GM18511 (cell line): Measurements from ENCODE around the gene NFIL3.
A peak's percentile ranks its signal among the peaks of the same experiment; 100 is the strongest.
"Not testable (repeated sequence)": the region's sequence is repeated elsewhere in the genome, so short reads cannot be mapped to it uniquely, and the experiment has no call there.

Experiments used
- ATAC-seq: cut with Tn5 transposase; IDR thresholded peaks from one replicate; pipeline ENCODE4 v1.9.1; 2021; ENCODE audit warnings: mild to moderate bottlenecking, moderate library complexity; ENCODE audit not compliant: unreplicated experiment

The NFIL3 gene

DNA sequence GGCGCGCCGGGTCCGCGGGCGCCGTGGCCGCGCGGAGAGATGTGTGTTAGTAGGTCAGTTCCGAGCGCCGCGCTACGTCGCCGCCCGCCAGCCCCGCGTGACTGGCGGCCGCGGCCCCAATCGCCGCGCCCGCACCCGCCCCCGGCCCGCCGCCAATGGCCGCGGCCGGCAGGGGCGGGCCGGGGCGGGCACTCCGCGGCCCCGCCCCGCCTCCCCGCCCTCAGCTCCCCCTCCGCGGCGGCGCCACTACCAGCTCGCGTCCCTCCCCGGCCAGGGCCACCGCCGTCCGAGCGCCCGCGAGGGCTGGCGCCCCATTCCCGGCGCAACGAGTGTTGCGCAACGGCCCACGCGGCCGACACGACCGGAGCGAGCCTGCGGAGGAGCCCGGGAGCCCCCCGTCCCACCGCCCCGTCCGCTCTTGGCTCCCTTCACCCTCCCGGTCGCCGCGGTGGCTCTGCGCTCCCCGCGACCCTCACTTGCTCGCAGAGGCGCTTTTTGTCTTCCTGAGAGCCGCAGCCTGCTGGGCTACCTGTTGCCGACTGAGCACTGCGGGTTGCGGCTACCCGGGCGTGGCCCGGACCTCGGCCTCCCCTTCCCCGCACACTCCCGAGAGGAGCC is at the start of gene NFIL3:
Gene NFIL3, minus strand, starts transcription at position 48 of the 618 bp plus-strand sequence. CDS start 13,098 bp downstream, outside the sequence.
- ATAC-seq = peak; percentile 76

- ATAC-seq = not testable (repeated sequence)
Measured at GRCh38 chr9:91471524-91471923, 47.9 kb upstream of the NFIL3 start.

DNA sequence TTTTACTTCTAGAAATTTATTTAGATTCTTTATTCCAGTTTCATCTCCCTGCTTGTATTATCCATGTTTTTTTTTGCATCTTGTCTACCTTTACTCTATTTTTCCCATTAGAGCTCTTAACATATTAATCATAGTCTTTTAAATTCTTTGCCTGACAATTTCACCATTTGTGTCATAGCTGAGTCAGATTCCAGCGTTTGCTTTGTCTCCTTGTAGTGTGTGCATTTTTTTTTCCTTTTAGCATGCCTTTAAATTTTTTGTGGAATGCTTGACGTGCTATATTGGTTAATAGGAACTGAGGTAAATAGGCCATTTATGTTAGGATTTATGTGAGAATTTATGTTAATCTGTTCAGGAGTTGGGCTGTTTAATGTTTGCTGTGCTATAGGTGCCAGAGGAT is 41.8 kb upstream of the NFIL3 start:
- no peak for ATAC-seq

- ATAC-seq = no peak
Measured at GRCh38 chr9:91458906-91459305, 35.3 kb upstream of the NFIL3 start.

DNA sequence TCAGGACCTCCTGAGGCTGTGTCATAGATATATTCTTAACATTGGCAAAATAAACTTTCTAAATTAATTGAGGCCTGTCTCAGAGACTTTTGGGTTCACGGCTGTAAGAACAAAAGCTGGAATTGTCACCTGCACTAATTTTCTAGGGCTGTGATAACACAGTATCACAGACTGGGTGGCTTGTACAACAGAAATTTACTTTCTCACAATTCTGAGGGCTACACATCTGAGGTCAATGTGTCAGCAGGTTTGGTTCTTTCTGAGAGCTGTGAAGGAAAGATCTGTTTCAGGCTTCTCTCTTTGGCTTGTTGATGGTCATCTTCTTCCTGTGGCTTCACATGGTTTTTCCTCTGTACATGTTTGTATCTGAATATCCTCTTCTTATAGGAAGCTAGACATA is 29.2 kb upstream of the NFIL3 start:
- ATAC-seq = no peak

DNA sequence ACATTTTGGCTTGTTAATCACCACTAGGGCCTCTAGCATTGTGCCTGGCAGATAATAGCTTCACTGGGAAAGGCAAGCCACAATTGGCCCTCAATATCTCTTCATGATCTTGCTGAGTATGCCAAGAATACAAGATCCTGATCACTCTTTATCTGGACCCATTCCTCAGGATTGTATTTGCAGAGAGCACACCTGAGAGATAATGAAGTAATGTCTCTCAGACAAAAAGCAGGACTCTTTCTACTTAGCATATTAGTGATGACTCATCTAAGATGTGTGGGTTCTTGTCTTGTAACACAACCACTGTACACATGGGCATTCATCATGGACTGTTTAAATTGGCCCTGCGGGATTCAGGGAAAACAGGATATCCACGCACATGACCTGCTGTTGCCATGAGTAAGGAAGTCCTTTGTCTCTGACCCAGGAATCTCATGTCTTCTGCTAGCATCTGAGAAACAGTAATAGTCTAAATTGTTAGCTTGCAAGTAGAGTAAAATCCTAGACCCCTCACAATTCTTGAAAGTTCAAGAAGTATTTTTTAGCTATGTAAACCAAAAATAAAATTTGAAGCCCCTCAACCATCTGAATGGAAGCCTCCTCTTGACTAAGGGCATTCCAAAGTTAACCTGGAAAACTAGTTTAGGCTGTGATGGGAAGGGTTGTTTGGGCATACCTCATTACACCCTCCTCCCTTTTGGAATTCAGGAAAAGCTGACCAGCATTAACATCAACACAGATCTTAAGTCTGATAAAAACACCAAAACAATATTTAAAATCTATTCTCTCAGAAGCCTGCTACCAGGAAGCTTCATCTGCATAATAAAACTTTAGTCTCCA is 28.0 kb upstream of the NFIL3 start:
- ATAC-seq = no peak

GRCh38 chr9:91445135-91445534 is 21.5 kb upstream of the NFIL3 start:
- ATAC-seq = no peak

DNA sequence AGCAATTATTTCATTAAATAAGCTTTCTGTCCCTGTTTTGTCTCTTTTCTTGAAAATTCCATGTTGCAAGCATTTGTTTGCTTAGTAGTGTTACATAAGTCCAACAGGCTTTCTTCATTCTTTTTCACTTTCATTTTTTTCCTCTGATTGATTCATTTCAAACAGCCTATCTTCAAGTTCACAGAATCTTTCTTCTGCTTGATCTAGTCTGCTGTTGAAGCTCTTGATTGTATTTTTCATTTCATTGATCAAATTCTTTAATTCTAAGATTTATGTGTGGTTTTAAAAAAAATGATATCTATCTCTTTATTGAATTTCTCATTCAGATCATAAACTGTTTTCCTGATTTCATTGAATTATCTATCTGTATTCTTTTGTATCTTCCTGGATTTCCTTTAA is 20.4 kb upstream of the NFIL3 start:
- no peak for ATAC-seq

- no peak for ATAC-seq
Measured at GRCh38 chr9:91443321-91443993, 19.8 kb upstream of the NFIL3 start.

DNA sequence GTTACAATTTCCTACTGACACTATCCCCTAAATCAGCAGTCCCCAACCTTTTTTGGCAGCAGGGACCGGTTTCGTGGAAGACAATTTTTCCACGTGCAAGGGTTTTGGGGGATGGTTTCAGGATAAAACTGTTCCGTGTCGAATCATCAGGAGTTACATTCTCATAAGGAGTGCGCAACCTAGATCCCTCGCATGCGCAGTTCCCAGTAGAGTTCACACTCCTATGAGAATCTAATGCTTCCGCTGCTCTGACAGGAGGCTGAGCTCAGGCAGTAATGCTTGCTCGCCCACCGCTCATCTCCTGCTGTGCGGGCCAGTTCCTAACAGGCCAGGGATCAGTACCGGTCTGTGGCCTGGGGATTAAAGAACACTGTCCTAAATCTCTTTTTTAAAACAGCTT is 13.2 kb upstream of the NFIL3 start:
- ATAC-seq = no peak

DNA sequence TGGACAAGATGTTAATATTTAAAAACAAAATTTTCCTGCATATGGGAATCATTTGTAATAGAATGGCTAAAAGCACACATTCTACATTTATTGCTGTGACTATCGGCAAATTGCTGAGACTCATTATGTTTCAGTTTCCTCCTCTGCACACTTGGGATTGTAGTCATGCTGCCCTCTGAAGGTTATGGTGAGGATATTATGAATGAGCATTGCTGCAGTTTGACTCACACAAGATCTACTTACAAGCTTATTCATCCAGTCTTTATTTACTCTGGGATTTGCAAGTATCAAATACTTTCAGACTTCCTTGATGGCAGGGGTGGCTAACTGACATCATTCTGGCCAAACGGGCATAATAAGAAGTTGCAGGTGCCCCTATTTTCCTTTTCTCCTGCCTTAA is 9.5 kb upstream of the NFIL3 start:
- no peak for ATAC-seq

GRCh38 chr9:91431485-91431884 is 7.9 kb upstream of the NFIL3 start:
- ATAC-seq = no peak

DNA sequence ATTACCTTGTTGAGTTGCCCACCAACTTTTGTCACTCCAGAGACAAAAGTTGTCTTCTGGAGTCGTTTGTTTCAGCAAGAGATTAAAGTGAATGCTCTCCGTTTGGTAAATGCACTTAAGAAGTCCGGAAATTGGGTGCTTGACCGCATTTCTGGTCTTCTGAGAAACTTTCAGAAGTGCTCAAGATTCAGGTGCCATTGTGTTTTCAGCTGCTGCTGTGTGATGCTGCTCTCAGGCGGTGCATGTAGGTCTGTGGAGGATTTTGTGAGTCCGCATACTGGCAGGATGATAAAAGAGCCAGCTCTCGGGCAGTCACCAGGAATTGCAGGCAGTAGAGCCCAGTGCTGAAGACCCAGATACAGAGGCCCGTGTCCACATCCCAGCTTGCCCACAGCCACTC is 5.9 kb upstream of the NFIL3 start:
- ATAC-seq = no peak

GRCh38 chr9:91428927-91429351 is 5.3 kb upstream of the NFIL3 start:
- no peak for ATAC-seq

- no peak for ATAC-seq
Measured at GRCh38 chr9:91428436-91428835, 4.8 kb upstream of the NFIL3 start.

DNA sequence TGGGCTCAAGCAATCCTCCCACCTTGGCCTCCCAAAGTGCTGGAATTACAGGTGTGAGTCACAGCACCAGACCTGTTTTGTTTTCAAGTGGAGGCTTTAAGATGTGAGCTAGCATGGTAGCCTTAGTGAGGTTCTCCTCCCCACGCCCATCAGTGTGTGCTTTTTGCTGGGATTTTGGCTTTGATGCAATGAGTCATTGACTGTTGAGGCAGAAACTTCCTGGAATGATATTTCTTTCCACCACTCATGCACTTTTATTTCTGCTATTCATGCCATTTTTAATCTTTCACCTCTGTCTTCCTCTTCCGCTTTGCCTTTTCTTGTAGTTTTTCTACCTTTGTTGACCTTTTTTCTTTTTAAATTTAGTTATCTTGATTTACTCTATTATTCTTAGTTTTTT is 4.2 kb upstream of the NFIL3 start:
- no peak for ATAC-seq

DNA sequence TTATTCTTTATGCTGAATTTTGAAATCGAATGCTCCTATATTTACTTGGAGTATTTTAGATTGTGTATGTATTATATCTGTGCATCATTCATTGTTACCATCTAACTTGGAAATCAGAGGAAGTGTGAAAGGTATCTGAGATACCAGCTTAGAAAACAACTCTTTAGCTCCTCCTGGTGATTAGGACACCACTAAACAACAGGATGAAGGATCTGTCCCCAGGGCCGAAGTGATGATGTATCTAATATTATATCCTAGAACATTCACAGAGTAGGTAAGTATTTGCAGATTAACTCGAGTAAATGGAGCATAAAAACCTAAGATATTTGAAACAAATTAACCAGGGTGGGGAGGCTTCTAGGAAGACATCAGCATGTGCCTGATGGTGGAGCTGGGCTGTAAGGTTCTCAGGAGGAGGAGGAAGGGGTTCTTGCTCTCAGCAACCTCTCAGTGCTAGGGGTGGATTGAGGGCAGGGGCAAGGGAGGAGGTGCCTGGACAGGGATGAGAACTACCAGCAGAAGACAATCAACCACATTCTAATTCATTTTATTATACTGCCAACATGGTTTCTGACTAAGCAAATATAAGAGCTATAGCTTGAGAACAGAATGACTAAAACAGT is 2.6 kb upstream of the NFIL3 start:
- no peak for ATAC-seq

DNA sequence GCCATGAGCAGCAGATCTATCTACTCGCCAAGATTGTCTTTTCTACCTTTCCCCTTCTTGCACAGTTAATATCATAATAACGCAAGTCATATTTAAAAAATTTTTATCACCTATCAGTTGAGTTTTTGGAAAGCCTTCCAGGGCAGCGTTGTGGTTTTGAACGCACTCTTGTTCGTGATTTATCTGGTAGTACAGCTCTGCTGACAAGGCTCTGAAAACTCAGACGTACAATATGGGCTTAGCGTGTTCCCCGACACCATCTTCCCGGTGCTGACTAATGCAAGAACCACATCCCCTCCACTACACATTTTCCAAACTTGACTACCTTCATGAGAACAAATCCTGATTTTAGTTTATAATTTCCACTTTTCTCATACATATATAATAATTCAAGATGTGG is 1.6 kb upstream of the NFIL3 start:
- ATAC-seq = no peak

DNA sequence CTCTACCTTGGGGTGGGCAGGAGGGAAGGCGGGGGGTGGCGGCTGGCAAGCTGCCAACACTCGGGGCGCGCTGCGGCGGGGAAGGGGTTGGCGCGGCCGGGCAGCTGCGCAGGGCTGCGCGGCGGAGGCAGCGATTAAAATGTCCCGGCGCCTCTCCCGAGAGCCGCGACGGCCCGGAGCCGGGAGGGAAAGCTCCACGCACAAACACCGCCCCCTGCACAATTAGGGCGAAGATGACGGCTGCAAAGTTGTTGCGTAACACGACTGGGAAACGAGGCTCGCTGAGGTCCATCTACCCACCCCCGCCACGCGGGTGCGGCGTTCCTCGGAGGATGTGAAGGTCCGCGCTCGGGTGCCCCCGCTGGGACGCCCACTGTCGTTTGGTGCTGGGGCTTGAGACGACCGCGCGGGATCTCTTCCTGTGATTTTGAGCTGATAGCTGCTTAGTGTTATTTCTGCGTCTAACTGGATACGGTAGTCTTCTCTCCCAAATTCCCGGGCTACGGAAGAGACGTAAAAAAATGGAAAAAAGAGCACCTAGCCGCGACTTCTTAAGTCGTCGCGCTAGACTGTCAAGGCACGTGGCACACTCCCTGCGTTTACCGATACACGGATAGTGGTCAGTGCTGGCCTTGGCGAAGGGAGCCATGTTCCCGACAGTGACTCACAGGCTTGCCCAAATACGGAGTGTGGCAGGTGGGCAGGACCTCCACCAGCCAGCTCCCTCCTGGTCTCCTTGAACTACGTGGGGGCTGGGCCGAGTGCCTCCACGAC is 958 bp upstream of the NFIL3 start:
- peak; percentile 18 for ATAC-seq
